ENCODE results near the gene LLGL1. TPM values are rescaled to one million over a fixed set of nuclear protein-coding genes. Genes with fewer than 3 reads are reported as not detected.

LLGL1 gene
- total and polyA plus RNA-seq, 2 donors from 2014 or later = 8.0 to 13.7 TPM

DNA sequence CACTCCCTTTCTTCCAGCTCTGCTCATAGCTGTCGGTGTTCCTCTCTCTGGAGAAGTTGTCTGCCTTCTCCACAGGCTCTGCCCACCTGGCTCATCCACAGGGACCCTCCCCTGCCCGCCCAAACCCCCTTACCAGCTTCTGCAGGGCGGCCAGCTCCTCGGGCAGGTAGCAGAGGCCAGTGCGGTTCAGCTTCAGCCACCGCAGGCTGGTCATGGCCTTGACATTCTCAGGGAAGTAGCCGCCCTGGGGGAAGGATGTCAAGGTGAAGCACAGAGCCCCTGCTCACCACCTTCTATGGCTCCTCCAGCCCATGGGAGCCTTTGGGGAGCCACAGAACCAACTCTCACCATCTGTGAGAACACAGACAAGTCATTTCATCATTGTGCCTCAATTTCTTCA, 31.3 kb downstream of the LLGL1 start:
- Histone ChIP-seq H3K27me3 (ENCODE audit: control insufficient read depth, insufficient read depth, low read length) (no peaks in the 10 kb centered on the region), H3K27ac (ENCODE audit: low read depth in 2 of 2, low read length in 2 of 2) (peak overlapping the region in 1 of 2 donors; percentile 95), H3K9me3 (ENCODE audit: control insufficient read depth in 2 of 3, insufficient read depth in 1 of 3, low read length in 3 of 3) (no peaks in the 10 kb centered on the region), H3K4me1 (ENCODE audit: control insufficient read depth in 2 of 3, insufficient read depth in 2 of 3, low read depth in 1 of 3, low read length in 3 of 3) (peaks cover 0 to 34% (median 18%) of the 10 kb centered on the region in 3 donors), H3K9ac (ENCODE audit: low read length in 3 of 3) (peak overlapping the region in 2 of 3 donors; percentile 54 to 97), H3K36me3 (ENCODE audit: control insufficient read depth in 2 of 3, insufficient read depth in 3 of 3, low read length in 3 of 3) (peaks cover 3 to 24% (median 12%) of the 10 kb centered on the region in 3 donors), H3K4me3 (ENCODE audit: low read length in 3 of 3) (peak overlapping the region in 2 of 3 donors; percentile 90 to 93)
- intact Hi-C loops (cut with DNase I) = no loop called here
- TF ChIP-seq, protein P1, sequence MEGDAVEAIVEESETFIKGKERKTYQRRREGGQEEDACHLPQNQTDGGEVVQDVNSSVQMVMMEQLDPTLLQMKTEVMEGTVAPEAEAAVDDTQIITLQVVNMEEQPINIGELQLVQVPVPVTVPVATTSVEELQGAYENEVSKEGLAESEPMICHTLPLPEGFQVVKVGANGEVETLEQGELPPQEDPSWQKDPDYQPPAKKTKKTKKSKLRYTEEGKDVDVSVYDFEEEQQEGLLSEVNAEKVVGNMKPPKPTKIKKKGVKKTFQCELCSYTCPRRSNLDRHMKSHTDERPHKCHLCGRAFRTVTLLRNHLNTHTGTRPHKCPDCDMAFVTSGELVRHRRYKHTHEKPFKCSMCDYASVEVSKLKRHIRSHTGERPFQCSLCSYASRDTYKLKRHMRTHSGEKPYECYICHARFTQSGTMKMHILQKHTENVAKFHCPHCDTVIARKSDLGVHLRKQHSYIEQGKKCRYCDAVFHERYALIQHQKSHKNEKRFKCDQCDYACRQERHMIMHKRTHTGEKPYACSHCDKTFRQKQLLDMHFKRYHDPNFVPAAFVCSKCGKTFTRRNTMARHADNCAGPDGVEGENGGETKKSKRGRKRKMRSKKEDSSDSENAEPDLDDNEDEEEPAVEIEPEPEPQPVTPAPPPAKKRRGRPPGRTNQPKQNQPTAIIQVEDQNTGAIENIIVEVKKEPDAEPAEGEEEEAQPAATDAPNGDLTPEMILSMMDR (IDR thresholded peaks at IDR 0.05; ENCODE audit: borderline replicate concordance, extremely low read depth, insufficient read depth) = no peak
- FAIRE-seq = no peak
- DNase-seq = peak in 1 of 5 donors; percentile 61

DNA sequence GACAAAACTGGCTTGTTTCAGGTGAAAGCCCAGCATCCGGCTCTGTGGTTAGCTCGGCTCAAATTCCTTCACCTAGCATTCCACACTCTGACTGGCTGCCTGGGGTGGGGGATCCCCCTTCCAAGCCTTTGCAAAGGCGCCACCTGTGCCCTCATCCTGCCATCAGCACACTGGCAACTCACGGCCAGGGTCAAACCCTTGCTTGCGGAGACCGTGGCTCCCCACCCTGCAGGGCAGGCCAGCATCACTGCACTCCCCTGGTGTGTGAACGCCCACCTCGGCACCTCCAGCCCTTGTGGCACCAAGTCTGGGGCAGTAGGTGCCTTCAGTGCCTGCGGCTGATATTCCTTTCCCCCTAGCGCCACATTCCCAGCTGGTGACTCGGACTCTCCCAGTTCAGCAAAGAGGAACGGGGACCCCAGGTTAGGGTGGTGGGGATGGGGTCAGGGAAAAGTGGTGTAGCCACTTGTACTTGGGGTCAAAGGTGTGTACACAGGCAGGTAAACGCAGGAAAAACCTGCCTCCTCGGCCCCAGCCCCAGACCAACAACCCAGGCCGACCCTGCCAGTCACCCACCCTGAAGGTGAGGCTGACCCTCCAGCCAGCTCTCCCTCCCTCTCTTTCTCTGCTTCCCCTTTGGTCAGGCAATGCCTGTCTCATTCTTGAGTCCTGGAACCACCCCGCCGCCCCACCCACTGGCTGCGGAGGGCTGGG, 32.0 kb downstream of the LLGL1 start:
- Histone ChIP-seq H3K27me3 (ENCODE audit: control insufficient read depth, insufficient read depth, low read length) (no peaks in the 10 kb centered on the region), H3K4me3 (ENCODE audit: low read length in 3 of 3) (peak overlapping the region; percentile 83 to 93 (median 90)), H3K4me1 (ENCODE audit: control insufficient read depth in 2 of 3, insufficient read depth in 2 of 3, low read depth in 1 of 3, low read length in 3 of 3) (peaks cover 0 to 41% (median 23%) of the 10 kb centered on the region in 3 donors), H3K9me3 (ENCODE audit: control insufficient read depth in 2 of 3, insufficient read depth in 1 of 3, low read length in 3 of 3) (no peaks in the 10 kb centered on the region), H3K36me3 (ENCODE audit: control insufficient read depth in 2 of 3, insufficient read depth in 3 of 3, low read length in 3 of 3) (peaks cover 3 to 18% (median 12%) of the 10 kb centered on the region in 3 donors), H3K9ac (ENCODE audit: low read length in 3 of 3) (peak overlapping the region; percentile 54 to 97 (median 71)), H3K27ac (ENCODE audit: low read depth in 2 of 2, low read length in 2 of 2) (peak overlapping the region; percentile 94 to 95)
- TF ChIP-seq, protein P1 (IDR thresholded peaks at IDR 0.05; ENCODE audit: borderline replicate concordance, extremely low read depth, insufficient read depth) = no peak
- intact Hi-C loops (cut with DNase I) = no loop called here
- peak; percentile 49 to 86 (median 63) for DNase-seq
- FAIRE-seq = no peak

DNA sequence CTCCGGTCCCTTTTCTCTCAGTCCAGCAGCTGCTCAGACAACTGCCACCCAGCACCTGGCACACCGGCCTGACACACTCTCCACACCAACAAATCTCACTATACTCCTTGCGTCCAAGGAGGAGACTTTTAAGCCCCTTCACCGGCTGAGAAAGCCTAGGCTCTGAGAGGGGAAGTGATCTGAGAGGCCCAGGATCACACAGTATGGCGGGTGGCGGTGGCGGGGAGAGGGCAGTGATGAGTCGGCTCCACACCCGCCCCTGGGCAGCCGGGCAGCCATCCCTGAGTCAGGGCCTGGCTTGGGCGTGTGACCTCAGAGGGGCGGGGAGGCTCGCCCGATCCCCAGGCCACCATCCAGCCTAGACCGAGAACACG, 32.5 kb downstream of the LLGL1 start:
- peak; percentile 45 to 92 (median 58) for DNase-seq
- peak overlapping the region; percentile 94 to 95 for H3K27ac ChIP-seq (ENCODE audit: low read depth in 2 of 2, low read length in 2 of 2)
- peak overlapping the region; percentile 83 to 93 (median 90) for H3K4me3 ChIP-seq (ENCODE audit: low read length in 3 of 3)
- intact Hi-C loops (cut with DNase I) = no loop called here
- H3K9ac ChIP-seq (ENCODE audit: low read length in 3 of 3) = peak overlapping the region; percentile 54 to 97 (median 71)
- no peak for FAIRE-seq
- TF ChIP-seq, protein P1 (IDR thresholded peaks at IDR 0.05; ENCODE audit: borderline replicate concordance, extremely low read depth, insufficient read depth) = no peak
- H3K27me3 ChIP-seq (ENCODE audit: control insufficient read depth, insufficient read depth, low read length) = no peaks in the 10 kb centered on the region
- H3K36me3 ChIP-seq (ENCODE audit: control insufficient read depth in 2 of 3, insufficient read depth in 3 of 3, low read length in 3 of 3) = peaks cover 3 to 13% (median 12%) of the 10 kb centered on the region in 3 donors
- no peaks in the 10 kb centered on the region for H3K9me3 ChIP-seq (ENCODE audit: control insufficient read depth in 2 of 3, insufficient read depth in 1 of 3, low read length in 3 of 3)
- peaks cover 0 to 43% (median 23%) of the 10 kb centered on the region in 3 donors for H3K4me1 ChIP-seq (ENCODE audit: control insufficient read depth in 2 of 3, insufficient read depth in 2 of 3, low read depth in 1 of 3, low read length in 3 of 3)
